RKO (cell line): ENCODE results near the gene MAN1C1.
"Not testable (repeated sequence)": the region's sequence is repeated elsewhere in the genome, so short reads cannot be mapped to it uniquely, and the experiment has no call there.

Experiments used
- DNase-seq: peaks from one replicate; pipeline ENCODE4 v3.0.0-alpha.2; 2016; ENCODE audit warnings: low spot score

The MAN1C1 gene

DNA sequence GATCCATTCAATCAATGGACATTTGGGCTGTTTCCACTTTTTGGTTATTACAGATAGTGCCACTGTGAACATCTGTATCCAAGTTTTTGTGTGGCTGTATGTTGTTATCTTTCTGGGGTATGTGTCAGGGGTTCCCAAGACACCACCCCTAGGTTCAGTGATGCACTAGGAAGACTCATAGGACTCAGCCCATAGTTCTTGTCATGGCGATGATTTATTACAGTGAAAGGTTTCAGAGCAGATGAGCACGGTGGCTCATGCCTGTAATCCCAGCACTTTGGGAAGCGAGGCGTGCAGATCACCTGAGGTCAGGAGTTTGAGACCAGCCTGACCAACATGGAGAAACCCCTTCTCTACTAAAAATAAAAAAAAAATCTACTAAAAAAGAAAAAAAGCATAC is 64.1 kb downstream of the MAN1C1 start:
- no peak for DNase-seq

DNA sequence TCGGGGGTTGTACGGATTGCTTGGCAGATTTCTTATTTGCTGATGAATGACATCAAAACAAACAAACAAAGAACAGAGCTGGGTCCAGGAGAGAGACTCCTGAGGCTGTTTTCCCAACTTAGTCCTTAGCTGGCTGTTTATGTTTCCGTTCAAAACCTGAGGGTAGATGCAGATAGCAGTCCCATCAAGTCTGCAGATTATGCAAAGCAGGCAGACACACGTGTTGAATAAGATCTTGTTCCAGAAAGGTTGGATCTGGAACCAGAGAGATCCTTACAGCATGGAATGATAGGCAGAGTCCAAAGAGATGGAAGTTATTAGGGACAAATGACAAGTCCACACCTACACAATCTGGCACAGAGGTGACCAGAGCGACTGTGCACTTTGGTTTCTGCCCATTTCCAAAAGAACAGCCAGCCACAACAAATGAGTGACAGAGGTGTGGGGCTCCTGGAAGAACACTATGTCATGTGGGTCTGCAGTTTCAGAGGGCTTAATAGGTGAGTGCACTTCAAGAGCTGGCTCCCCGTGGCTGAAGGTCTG is 65.5 kb downstream of the MAN1C1 start:
- DNase-seq: no peak

- DNase-seq: no peak
Observed at GRCh38 chr1:25683177-25683576, 66.6 kb downstream of the MAN1C1 start.

- no peak for DNase-seq
Observed at GRCh38 chr1:25683731-25684130, 67.1 kb downstream of the MAN1C1 start.

GRCh38 chr1:25684216-25684965 is 67.8 kb downstream of the MAN1C1 start:
- DNase-seq: no peak

DNA sequence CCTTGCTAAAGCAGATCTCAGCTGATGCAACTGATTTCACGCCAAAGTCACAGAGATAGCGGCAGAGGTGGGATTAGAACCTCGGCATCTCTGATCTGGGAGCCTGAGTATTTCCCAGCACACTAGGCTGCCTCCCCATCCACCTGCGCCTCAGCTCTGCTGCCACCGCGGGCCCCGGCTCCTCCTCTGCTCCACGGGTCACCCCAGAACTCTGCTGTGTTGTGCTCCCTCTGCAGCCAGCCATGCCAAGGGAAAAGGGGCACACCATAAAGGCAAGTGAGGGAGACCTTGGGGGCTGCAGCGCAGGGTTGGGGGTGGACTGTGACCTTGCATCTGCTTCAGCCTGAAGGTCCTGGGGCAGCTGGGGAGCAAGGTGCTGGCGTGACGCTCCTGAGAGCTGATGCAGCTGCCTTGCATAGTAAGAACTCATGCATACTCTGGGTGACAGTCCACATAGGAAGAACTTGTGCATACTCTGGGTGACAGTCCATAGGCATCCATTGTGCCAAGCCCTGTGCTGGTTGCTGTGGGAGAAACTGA is 68.7 kb downstream of the MAN1C1 start:
- no peak for DNase-seq

GRCh38 chr1:25685938-25686665 is 69.5 kb downstream of the MAN1C1 start:
- DNase-seq: no peak

GRCh38 chr1:25687221-25688017 is 70.8 kb downstream of the MAN1C1 start:
- no peak for DNase-seq

- no peak for DNase-seq
Observed at GRCh38 chr1:25688390-25689119, 72.0 kb downstream of the MAN1C1 start.

- no peak for DNase-seq
Observed at GRCh38 chr1:25689686-25690381, 73.2 kb downstream of the MAN1C1 start.

- DNase-seq: no peak
Observed at GRCh38 chr1:25690396-25690956, 73.9 kb downstream of the MAN1C1 start.

DNA sequence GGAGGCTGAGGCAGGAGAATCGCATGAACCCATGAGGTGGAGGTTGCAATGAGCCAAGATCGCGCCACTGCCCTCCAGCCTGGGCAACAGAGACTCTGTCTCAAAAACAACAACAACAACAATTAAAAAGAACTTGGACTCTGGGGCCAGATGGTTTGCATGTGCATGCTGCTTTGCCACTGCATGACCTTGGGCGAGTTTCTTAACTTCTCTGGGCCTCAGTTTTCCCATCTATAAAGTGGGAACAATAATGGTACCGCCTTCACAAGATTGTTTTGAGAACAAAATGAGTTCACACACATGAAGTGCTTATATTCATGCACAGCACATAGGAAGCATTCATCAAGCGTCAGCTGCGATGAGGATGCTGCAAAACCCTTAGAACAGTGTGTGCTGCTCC is 74.6 kb downstream of the MAN1C1 start:
- DNase-seq: no peak

DNA sequence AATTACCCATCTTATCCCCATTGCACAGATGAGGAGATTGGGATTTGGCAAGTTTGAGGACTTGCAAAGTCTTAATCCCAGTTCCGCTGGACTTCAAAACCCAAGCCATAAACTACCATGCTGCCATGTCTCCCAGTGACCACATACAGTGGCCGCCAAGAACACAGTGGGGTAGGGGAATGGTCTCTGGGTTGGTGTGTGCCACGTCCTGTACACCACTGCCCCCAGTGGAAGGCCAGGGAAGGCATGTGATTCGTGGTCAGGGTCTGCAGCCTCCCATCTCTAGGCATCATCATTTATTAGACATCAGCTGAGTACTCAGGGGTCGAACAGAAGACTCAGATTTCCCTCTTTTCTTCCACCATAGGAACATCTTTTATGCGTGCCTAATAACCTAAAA is 76.0 kb downstream of the MAN1C1 start:
- no peak for DNase-seq

GRCh38 chr1:25694167-25695007 is 77.8 kb downstream of the MAN1C1 start:
- no peak for DNase-seq

DNA sequence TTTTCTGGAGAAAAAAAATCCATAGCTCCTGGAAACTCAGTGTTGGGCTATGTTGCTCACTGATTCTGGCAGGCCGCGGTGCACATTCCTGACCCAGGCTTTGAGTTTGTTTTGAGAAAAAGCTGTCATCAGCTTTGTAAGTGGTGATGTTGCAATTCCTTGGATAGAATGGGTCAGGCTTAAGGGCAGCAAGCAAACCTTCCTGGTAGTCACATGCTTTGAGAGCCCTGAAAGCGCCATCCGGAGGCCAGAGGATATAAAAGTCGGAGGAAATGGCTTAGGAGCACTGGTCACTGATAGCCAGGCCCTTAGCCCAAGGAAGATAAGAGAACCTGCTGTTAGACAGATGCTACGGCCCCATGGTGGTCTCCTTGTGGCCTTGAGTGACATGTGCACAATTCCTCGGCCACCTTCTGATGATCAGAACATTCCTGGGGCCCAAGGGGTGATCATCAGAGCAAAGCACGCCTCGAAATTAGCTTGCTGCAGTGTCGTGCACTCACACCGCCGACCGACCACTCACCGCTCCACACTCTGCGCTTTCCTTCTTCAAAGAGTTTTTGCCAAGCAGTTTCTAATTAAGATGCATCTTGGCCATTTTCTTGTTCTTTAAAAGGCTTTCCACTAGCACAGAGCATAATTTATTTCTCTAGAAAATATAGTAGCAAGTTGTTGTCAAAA is 78.6 kb downstream of the MAN1C1 start:
- DNase-seq: no peak

DNA sequence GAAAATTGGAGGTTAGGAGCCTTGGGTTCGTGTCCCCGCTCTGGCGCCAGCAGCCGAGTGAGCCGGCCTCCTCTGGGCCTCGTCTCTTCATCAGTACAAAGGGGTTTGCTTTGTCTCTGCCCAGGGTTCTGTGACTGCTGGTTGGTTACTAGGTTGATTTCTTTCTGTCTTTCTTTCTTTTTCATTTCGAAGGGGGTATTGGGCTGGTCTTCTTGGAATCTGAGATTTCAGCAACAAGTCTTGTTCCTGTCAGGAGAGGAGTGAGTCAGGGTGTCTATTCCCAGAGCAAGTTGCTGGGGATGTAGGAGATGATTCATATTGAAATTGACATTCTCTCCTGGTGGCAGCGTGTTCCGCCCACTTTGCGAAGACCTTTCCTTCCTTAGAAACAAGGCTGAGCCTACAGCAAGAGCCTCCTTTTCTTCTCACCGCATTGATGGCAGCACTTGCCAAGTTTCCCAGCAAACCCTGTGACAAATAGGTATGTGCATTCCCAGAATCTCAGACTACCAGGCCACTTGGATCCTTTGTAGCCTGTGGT is 79.2 kb downstream of the MAN1C1 start:
- DNase-seq: peak; percentile 26

GRCh38 chr1:25696643-25697042 is 80.1 kb downstream of the MAN1C1 start:
- DNase-seq: not testable (repeated sequence)

GRCh38 chr1:25697435-25698217 is 81.0 kb downstream of the MAN1C1 start:
- DNase-seq: no peak
